ENCODE results near the gene EPN2.

The EPN2 gene

GRCh38 chr17:19296786-19297778 is 59.9 kb downstream of the EPN2 start:
- DNase-seq = no peak

- DNase-seq = no peak
Measured at GRCh38 chr17:19298569-19299213, 61.5 kb downstream of the EPN2 start.

GRCh38 chr17:19299214-19299747 is 62.1 kb downstream of the EPN2 start:
- DNase-seq = no peak

- DNase-seq = no peak
Measured at GRCh38 chr17:19299866-19300265, 62.7 kb downstream of the EPN2 start.

- no peak for DNase-seq
Measured at GRCh38 chr17:19301274-19301951, 64.2 kb downstream of the EPN2 start.

- DNase-seq = no peak
Measured at GRCh38 chr17:19301973-19302372, 64.8 kb downstream of the EPN2 start.

GRCh38 chr17:19302791-19303331 is 65.7 kb downstream of the EPN2 start:
- DNase-seq = peak in 1 of 2 donors; percentile 65

- DNase-seq = no peak
Measured at GRCh38 chr17:19303367-19303776, 66.2 kb downstream of the EPN2 start.

- peak; percentile 19 to 50 for DNase-seq
Measured at GRCh38 chr17:19304209-19304608, 67.0 kb downstream of the EPN2 start.

- DNase-seq = no peak
Measured at GRCh38 chr17:19304751-19305150, 67.6 kb downstream of the EPN2 start.

GRCh38 chr17:19305256-19305655 is 68.1 kb downstream of the EPN2 start:
- DNase-seq = no peak

GRCh38 chr17:19305761-19306159 is 68.6 kb downstream of the EPN2 start:
- no peak for DNase-seq

- peak; percentile 24 to 91 for DNase-seq
Measured at GRCh38 chr17:19306160-19307111, 69.3 kb downstream of the EPN2 start.

GRCh38 chr17:19307521-19307920 is 70.4 kb downstream of the EPN2 start:
- no peak for DNase-seq

GRCh38 chr17:19308398-19308797 is 71.2 kb downstream of the EPN2 start:
- no peak for DNase-seq

- no peak for DNase-seq
Measured at GRCh38 chr17:19309701-19310100, 72.5 kb downstream of the EPN2 start.

GRCh38 chr17:19310151-19310550 is 73.0 kb downstream of the EPN2 start:
- no peak for DNase-seq

GRCh38 chr17:19311016-19311415 is 73.8 kb downstream of the EPN2 start:
- no peak for DNase-seq

GRCh38 chr17:19311421-19312215 is 74.5 kb downstream of the EPN2 start:
- no peak for DNase-seq

- no peak for DNase-seq
Measured at GRCh38 chr17:19312406-19312805, 75.2 kb downstream of the EPN2 start.
